Activated gamma-delta T cell treated with anti-CD3 and anti-CD28 coated beads, Interleukin-2, amount 50 U/mL, for 16 hours (primary cell): Measurements from ENCODE around the gene DGCR2.
"Not testable (repeated sequence)": the region's sequence is repeated elsewhere in the genome, so short reads cannot be mapped to it uniquely, and the experiment has no call there.

Experiments
- DNase-seq: peaks from one replicate; pipeline ENCODE4 v3.0.0-alpha.2; 2020; ENCODE audit warnings: low read depth

The DGCR2 gene

DNA sequence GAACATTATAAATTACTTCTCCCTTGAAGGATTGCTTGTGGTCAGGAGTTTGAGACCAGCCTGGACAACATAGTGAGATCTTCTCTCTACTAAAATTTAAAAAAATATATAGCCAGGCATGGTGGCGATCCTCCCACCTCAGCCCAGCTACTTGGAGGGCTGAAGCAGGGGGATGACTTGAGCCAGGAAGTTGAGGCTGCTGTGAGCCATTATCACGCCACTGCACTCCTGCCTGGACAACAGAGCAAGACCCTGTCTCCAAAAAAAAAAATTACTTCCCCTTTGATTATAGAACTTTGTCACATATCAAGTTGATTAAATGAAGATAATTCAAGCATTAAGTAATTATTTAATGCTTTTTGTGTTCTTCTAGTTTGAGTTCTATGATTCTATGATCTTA lies 121.0 kb downstream of the DGCR2 start:
- DNase-seq = no peak

DNA sequence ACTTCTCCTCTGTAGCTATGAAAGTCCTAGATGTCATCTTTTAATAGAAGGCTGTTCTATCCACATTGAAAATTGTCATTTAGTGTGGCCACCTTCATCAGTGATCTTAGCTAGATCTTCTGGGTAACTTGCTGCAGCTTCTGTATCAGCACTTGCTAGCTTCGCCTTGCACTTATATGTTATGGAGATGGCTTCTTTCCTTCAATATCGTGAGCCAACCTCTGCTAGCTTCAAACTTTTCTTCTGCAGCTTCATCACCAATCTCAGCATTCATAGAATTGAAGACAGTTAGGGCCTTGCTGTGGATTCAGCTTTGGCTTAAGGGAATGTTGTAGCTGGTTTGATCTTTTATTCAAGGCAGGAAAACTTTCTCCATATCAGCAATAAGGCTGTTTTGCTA lies 122.1 kb downstream of the DGCR2 start:
- DNase-seq = not testable (repeated sequence)

- no peak for DNase-seq
Observed at GRCh38 chr22:18999416-18999815, 122.8 kb downstream of the DGCR2 start.

GRCh38 chr22:18999008-18999407 lies 123.2 kb downstream of the DGCR2 start:
- DNase-seq = no peak

DNA sequence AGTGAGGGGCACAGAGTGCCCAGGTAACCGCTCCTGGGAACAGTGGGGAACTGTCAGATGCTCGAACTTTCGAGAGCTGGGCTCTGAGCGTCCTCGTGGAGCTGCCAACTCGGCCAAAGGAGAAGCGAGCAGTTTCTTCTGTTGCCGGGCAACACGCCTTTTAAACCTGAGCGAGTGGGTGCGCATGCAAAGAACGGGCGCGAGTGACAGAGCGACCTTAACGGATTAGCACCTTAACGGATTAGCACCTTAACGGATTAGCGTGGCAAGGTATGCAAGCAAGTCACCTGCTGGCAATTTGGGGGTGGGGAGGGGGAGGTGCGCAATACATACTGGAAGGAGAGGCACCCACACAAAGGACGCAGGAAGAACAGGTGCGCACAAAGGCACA lies 124.3 kb downstream of the DGCR2 start:
- no peak for DNase-seq

- DNase-seq = no peak
Observed at GRCh38 chr22:18997306-18997924, 124.8 kb downstream of the DGCR2 start.

DNA sequence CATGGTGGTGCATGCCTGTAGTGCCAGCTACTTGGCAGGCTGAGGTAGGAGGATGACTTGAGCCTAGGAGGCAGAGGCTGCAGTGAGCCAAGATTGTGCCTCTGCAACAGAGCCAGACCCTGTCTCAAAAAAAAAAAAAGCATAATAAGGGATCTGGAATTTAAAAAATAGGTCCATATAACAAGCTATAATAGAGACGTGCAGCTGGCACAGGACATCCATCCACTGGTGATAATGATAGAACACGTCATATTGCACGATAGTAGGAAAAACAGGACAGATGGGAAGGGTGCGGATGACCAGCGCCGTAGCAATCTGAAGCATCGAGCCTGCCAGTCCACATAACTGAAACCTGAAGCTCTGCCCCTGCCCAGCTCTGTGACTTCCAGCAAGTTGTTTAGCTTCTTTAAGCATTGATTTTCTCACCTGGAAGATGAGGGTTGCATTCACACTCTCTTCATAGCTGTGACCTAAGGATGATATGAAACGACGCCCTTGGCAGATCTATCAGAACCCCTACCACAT lies 125.8 kb downstream of the DGCR2 start:
- no peak for DNase-seq

- no peak for DNase-seq
Observed at GRCh38 chr22:18995327-18995711, 126.9 kb downstream of the DGCR2 start.

GRCh38 chr22:18994701-18995326 lies 127.4 kb downstream of the DGCR2 start:
- no peak for DNase-seq

- no peak for DNase-seq
Observed at GRCh38 chr22:18994056-18994455, 128.2 kb downstream of the DGCR2 start.

GRCh38 chr22:18992543-18993198 lies 129.5 kb downstream of the DGCR2 start:
- DNase-seq = no peak

GRCh38 chr22:18991821-18992442 lies 130.3 kb downstream of the DGCR2 start:
- no peak for DNase-seq

DNA sequence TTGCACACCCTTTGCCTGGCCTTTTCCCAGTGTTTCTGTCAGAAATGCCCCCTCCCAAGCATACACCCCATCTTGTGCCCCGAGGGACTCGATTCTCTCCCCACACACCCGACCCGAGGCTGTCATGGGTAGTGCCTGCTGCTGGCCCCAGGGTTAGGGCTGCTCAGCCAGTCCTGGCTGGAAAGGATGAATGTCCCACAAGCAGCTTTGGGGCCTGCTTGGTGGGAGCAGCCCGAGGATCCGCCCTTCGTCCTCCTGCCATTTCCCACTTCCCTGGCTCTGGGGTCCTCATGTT lies 131.1 kb downstream of the DGCR2 start:
- DNase-seq = no peak

- no peak for DNase-seq
Observed at GRCh38 chr22:18990355-18991137, 131.7 kb downstream of the DGCR2 start.

DNA sequence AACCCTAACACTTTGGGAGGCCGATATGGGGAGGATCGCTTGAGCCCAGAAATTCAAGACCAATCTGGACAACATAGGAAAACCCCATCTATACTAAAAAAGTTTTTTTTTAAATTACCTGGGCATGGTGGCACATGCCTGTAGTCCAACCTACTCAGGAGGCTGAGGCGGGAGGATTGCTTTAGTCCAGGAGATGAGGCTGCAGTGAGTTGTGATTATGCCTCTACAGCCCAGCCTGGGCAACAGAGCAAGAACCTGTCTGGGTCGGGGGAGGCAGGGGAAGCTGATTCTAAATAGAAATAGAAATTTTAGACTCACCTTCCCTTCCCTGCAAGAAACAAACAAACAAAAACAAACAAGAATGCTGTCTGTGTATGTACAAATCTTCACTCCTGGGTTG lies 133.3 kb downstream of the DGCR2 start:
- DNase-seq = no peak

DNA sequence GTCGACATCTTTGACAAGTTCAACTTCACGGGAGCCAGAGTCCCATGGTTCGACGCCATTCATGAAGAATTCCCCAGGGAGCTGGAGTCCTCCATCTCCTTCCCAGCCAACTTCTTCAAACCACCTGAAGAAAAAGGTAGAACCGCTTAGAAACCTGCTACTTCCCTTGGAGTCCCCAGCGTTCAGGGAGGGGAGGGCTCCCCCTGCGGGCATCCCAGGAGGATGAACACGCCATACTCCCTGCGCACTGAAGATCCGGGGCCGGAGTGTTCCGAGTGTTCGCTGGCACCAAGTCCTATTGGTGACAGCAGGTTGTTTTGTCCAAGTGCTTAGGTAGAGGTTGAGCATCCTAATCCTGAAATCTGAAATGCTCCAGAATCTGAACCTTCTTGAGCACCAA lies 134.4 kb downstream of the DGCR2 start:
- no peak for DNase-seq

GRCh38 chr22:18987114-18987513 lies 135.1 kb downstream of the DGCR2 start:
- not testable (repeated sequence) for DNase-seq
